ENCODE data around the gene PIK3CA. TPM values are rescaled to one million over a fixed set of nuclear protein-coding genes. Genes with fewer than 3 reads are reported as not detected.

Gene PIK3CA
- total RNA-seq, 1 experiment from 2014 or later = 27.6 TPM

GRCh38 chr3:179156170-179156569, 8.0 kb downstream of the PIK3CA start:
- Histone ChIP-seq H3K4me1 (ENCODE audit: control insufficient read depth, insufficient read depth, low read length) (peaks cover 11% of the 10 kb centered on the region; the same call in 1 of the 2 replicates), H3K27me3 (ENCODE audit: control insufficient read depth, insufficient read depth, low read length) (no peaks in the 10 kb centered on the region), H3K27ac (ENCODE audit: low read length) (no peak overlapping the region), H3K4me3 (ENCODE audit: low read depth in 2 of 2, low read length in 2 of 2) (no peak overlapping the region), H3K36me3 (ENCODE audit: control insufficient read depth, insufficient read depth, low read length) (no peaks in the 10 kb centered on the region), H3K9me3 (ENCODE audit: control insufficient read depth, insufficient read depth, low read depth, low read length) (peaks cover 5% of the 10 kb centered on the region; the same call in 1 of the 2 replicates)
- intact Hi-C loops (cut with micrococcal nuclease; ENCODE audit: unreplicated experiment) = no loop called here
- ATAC-seq (no peak), DNase-seq (ENCODE audit: low read depth, low spot score) (no peak)
- CTCF ChIA-PET = no interaction called here
- TF ChIP-seq CTCF (IDR thresholded peaks at IDR 0.05) (no peak), POLR2AphosphoS5 (IDR thresholded peaks at IDR 0.05; ENCODE audit: low read depth, low read length) (no peak), TCF7L2 (IDR thresholded peaks at IDR 0.05; ENCODE audit: low read depth, low read length) (no peak), SIN3A (IDR thresholded peaks at IDR 0.05; ENCODE audit: borderline replicate concordance, insufficient read depth, low read depth, low read length) (no peak), REST (IDR thresholded peaks at IDR 0.05; ENCODE audit: insufficient read depth in 1 of 2, low read depth in 2 of 2, low read length in 1 of 2) (no peak)
- in situ Hi-C loops (cut with HindIII; ENCODE audit: low pct_unique_long_range_greater_than_20kb, low sequenced_read_pairs) = no loop called here
- BruUV-seq (replicated peaks) = no TSS peak
- POLR2A ChIA-PET = interaction anchor here (0.6 kb wide), 1 partner anchor 8 kb away, joined by 4 read pairs; the partner anchor contains the start of gene PIK3CA

- ChIA-PET POLR2A (interaction anchor here (0.6 kb wide), 1 partner anchor 9 kb away, joined by 4 read pairs; the partner anchor contains the start of gene PIK3CA), CTCF (no interaction called here)
- intact Hi-C loops (cut with micrococcal nuclease; ENCODE audit: unreplicated experiment) = no loop called here
- Histone ChIP-seq H3K27me3 (ENCODE audit: control insufficient read depth, insufficient read depth, low read length) (no peaks in the 10 kb centered on the region), H3K4me3 (ENCODE audit: low read depth in 2 of 2, low read length in 2 of 2) (no peak overlapping the region), H3K9me3 (ENCODE audit: control insufficient read depth, insufficient read depth, low read depth, low read length) (peaks cover 5% of the 10 kb centered on the region; the same call in 1 of the 2 replicates), H3K4me1 (ENCODE audit: control insufficient read depth, insufficient read depth, low read length) (0 out of 2 replicates have a peak, but pooled peaks cover 5% of the 10 kb centered on the region), H3K36me3 (ENCODE audit: control insufficient read depth, insufficient read depth, low read length) (no peaks in the 10 kb centered on the region), H3K27ac (ENCODE audit: low read length) (no peak overlapping the region)
- DNase-seq (ENCODE audit: low read depth, low spot score) (no peak), ATAC-seq (no peak)
- TF ChIP-seq POLR2AphosphoS5 (IDR thresholded peaks at IDR 0.05; ENCODE audit: low read depth, low read length) = no peak
- TF ChIP-seq TCF7L2 (IDR thresholded peaks at IDR 0.05; ENCODE audit: low read depth, low read length) = no peak
- TF ChIP-seq REST (IDR thresholded peaks at IDR 0.05; ENCODE audit: insufficient read depth in 1 of 2, low read depth in 2 of 2, low read length in 1 of 2) = no peak
- TF ChIP-seq SIN3A (IDR thresholded peaks at IDR 0.05; ENCODE audit: borderline replicate concordance, insufficient read depth, low read depth, low read length) = no peak
- TF ChIP-seq CTCF (IDR thresholded peaks at IDR 0.05) = no peak
- BruUV-seq (replicated peaks) = no TSS peak
- in situ Hi-C loops (cut with HindIII; ENCODE audit: low pct_unique_long_range_greater_than_20kb, low sequenced_read_pairs) = no loop called here
These were observed 8.6 kb downstream of the PIK3CA start for GRCh38 chr3:179156775-179157174.
